Left lung (tissue), 10 donors: ENCODE results near the gene NKIRAS2. TPM values are rescaled to one million over a fixed set of nuclear protein-coding genes. Genes with fewer than 3 reads are reported as not detected.

Source experiments
- ATAC-seq: fragments of 200-7000 bp; cut with Tn5 transposase; one replicate; pipeline ENCODE4 v1.9.1; 2020; ENCODE audit warnings: moderate library complexity
- DNase-seq, 4 donors: peaks; one replicate each; pipeline ENCODE4 v3.0.0-alpha.2; 2013 to 2020
- H3K27ac ChIP-seq, 2 donors: fragments of 200-600 bp; sonication (generic) in 1 of 2; one replicate each; pipeline versions ENCODE4 v1.5.0 to v1.8.0; 2020 to 2021
- H3K27me3 ChIP-seq, 2 donors: fragments of 200-600 bp; sonication (generic) in 1 of 2; one replicate each; pipeline versions ENCODE4 v1.5.0 to v1.8.0; 2020 to 2021
- H3K36me3 ChIP-seq, 2 donors: fragments of 200-600 bp; sonication (generic) in 1 of 2; one replicate each; pipeline versions ENCODE4 v1.5.0 to v1.8.0; 2020 to 2021
- H3K4me1 ChIP-seq, 2 donors: fragments of 200-600 bp; one replicate each; pipeline ENCODE4 v1.8.0; 2021
- H3K4me3 ChIP-seq, 2 donors: fragments of 200-600 bp; sonication (generic) in 1 of 2; one replicate each; pipeline versions ENCODE4 v1.5.0 to v1.8.0; 2020 to 2021; ENCODE audit warnings: mild to moderate bottlenecking in 1 of 2
- H3K9me3 ChIP-seq, 2 donors: fragments of 200-600 bp; sonication (generic) in 1 of 2; one replicate each; pipeline versions ENCODE4 v1.5.0 to v1.8.0; 2020 to 2021
- intact Hi-C, 2 donors: fragments of 100-400 bp; cut with DNase I; formaldehyde crosslinking; loops; one replicate each; pipeline versions ENCODE4 v1.11.2 to v1.14.2; 2022
- polyA plus RNA-seq, 6 donors: library from polyadenylated mRNA; unstranded; fragments of 120-200 nt; gene quantifications; one replicate each; pipeline ENCODE4 v1.2.1, GENCODE V29; 2013; ENCODE audit not compliant: insufficient read length in 6 of 6
- total RNA-seq, 2 donors: library from RNA; stranded (reverse); fragmentation: NEBNext Ultra II Directional; extraction: Animal tissue kit (Norgen Biotek cat#: 25700); gene quantifications; one replicate each; pipeline ENCODE4 v1.2.1, GENCODE V29; 2021
- TF ChIP-seq, protein P1 (sequence below), 2 donors: fragments of 200-600 bp; sonication (generic) in 1 of 2; IDR thresholded peaks; one replicate each; pipeline versions ENCODE4 v1.5.0 to v1.8.0; 2021; ENCODE audit warnings: antibody characterized with exemption in 2 of 2
- donor health status: DM: no; HTN: yes; CAD: no.
- donor health status: DM: no; HTN: no; CAD: no.

NKIRAS2 gene
- total and polyA plus RNA-seq, 8 donors: 29.6 to 50.1 (median 45.3) TPM

DNA sequence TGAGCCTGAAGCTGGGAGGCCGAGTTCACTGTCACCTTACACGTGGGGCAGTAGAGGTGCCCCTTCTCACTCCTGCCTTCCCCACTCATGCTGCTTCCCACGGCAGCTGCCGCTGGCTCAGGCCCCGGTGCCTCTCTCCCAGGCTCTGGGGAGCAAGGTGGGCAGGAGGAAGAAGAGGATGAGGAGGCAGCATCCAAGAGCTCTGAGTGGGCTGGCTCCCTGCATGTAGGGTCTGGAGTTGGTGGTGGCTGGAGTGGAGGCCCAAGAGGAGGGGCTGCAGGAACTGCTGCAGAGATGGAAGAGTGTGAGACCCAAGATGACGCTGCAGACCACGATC, 8.9 kb downstream of the NKIRAS2 start:
- Histone ChIP-seq H3K27ac (no peak overlapping the region), H3K4me1 (peaks cover 15 to 27% of the 10 kb centered on the region in 2 donors), H3K9me3 (no peaks in the 10 kb centered on the region), H3K27me3 (no peaks in the 10 kb centered on the region), H3K36me3 (peaks cover 0 to 5% of the 10 kb centered on the region in 2 donors), H3K4me3 (no peak overlapping the region)
- TF ChIP-seq, protein P1, sequence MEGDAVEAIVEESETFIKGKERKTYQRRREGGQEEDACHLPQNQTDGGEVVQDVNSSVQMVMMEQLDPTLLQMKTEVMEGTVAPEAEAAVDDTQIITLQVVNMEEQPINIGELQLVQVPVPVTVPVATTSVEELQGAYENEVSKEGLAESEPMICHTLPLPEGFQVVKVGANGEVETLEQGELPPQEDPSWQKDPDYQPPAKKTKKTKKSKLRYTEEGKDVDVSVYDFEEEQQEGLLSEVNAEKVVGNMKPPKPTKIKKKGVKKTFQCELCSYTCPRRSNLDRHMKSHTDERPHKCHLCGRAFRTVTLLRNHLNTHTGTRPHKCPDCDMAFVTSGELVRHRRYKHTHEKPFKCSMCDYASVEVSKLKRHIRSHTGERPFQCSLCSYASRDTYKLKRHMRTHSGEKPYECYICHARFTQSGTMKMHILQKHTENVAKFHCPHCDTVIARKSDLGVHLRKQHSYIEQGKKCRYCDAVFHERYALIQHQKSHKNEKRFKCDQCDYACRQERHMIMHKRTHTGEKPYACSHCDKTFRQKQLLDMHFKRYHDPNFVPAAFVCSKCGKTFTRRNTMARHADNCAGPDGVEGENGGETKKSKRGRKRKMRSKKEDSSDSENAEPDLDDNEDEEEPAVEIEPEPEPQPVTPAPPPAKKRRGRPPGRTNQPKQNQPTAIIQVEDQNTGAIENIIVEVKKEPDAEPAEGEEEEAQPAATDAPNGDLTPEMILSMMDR (IDR thresholded peaks at IDR 0.05): no peak
- DNase-seq (no peak), ATAC-seq (no peak)
- intact Hi-C loops: loop anchor here in 1 of 2 donors (10.0 kb wide), 1 partner anchor 86 kb away; the partner anchor contains the start of gene DHX58

DNA sequence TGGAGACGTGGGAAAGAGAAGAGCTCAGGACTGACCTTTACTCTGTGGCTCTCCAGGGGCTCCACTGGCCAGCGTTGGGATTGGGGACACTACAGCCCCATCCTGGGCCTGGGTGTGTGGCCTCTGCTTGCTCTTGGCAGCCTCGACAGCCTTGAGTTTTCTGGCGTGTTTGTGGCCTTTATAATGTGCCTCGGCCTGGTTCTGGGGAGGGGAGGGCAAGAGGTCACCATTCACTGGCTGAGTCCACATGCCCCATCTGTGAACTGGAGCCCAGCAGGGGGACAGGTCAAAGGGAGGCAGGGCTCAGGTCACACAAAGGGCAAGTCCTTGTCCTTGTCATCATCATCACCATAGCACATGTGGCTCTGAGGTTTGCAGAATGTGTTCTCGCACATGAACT, 11.7 kb downstream of the NKIRAS2 start:
- H3K9me3 ChIP-seq: no peaks in the 10 kb centered on the region
- no peak overlapping the region for H3K4me3 ChIP-seq
- TF ChIP-seq, protein P1 (IDR thresholded peaks at IDR 0.05): no peak
- H3K36me3 ChIP-seq: no peaks in the 10 kb centered on the region
- H3K4me1 ChIP-seq: peaks cover 0 to 6% of the 10 kb centered on the region in 2 donors
- intact Hi-C loops: no loop called here
- no peak for ATAC-seq
- H3K27me3 ChIP-seq: no peaks in the 10 kb centered on the region
- no peak for DNase-seq
- H3K27ac ChIP-seq: no peak overlapping the region

DNA sequence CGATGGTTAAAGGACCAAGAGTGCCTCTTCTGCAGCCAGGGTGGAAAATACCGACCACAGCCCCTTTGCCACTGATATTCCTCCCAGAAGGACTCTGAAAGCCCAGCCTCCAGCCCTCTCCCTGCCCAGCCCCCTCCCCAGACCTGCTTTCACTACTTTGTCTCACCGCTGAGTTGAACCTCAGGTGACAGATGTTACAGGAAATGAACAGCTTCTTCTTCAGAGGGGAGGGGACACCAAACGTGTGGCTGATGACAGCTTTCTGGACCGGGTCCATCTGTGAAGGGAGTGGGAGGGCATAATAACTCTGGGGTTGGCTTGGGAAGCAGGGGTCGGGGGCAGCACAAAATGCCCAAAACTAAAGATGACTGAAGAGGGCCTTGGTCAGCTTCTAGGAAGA, 14.2 kb downstream of the NKIRAS2 start:
- H3K9me3 ChIP-seq: no peaks in the 10 kb centered on the region
- H3K27me3 ChIP-seq: peaks cover 0 to 3% of the 10 kb centered on the region in 2 donors
- intact Hi-C loops: no loop called here
- ATAC-seq: no peak
- no peaks in the 10 kb centered on the region for H3K4me1 ChIP-seq
- H3K4me3 ChIP-seq: no peak overlapping the region
- DNase-seq: no peak
- TF ChIP-seq, protein P1 (IDR thresholded peaks at IDR 0.05): no peak
- H3K36me3 ChIP-seq: no peaks in the 10 kb centered on the region
- H3K27ac ChIP-seq: no peak overlapping the region

DNA sequence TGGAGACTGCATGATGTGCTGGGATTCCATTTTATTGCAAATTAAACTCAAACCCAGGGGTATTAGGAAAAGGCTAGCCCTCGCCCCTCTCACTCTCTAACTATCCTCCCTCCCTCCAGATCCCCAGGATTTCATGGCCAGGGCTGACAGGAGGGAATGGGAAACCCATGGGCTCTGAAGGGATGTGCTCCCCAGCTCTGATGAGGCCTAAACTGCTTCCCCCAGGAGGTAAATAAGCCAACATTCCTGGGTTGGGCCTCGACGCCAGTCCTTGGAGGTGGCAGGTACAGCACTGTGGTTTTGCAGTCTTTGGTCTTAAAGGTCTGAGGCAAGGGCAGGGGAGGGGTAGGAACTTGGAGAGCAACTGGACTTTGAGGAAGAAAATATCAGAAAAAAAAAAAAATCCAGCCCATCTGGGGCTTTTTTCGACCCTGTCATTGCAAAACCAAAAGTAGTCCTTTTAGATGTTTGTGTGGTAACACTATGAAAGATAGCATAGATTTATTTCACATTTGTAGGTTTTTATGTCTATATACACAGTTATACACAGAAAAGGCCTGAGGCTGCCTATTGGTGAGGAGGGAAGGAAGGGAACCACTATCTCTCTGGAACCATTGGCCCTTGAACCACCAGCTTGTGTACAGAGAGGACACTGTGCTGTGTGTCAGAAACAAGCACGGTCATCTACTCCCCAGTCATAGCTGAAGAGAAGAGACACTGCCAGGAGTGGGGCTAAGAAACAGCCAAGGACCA, 18.5 kb downstream of the NKIRAS2 start:
- H3K9me3 ChIP-seq: no peaks in the 10 kb centered on the region
- H3K27ac ChIP-seq: no peak overlapping the region
- no peaks in the 10 kb centered on the region for H3K36me3 ChIP-seq
- no peak for ATAC-seq
- peaks cover 4 to 18% of the 10 kb centered on the region in 2 donors for H3K27me3 ChIP-seq
- TF ChIP-seq, protein P1 (IDR thresholded peaks at IDR 0.05): no peak
- no peak for DNase-seq
- intact Hi-C loops: no loop called here
- H3K4me1 ChIP-seq: peaks cover 4 to 8% of the 10 kb centered on the region in 2 donors
- no peak overlapping the region for H3K4me3 ChIP-seq

DNA sequence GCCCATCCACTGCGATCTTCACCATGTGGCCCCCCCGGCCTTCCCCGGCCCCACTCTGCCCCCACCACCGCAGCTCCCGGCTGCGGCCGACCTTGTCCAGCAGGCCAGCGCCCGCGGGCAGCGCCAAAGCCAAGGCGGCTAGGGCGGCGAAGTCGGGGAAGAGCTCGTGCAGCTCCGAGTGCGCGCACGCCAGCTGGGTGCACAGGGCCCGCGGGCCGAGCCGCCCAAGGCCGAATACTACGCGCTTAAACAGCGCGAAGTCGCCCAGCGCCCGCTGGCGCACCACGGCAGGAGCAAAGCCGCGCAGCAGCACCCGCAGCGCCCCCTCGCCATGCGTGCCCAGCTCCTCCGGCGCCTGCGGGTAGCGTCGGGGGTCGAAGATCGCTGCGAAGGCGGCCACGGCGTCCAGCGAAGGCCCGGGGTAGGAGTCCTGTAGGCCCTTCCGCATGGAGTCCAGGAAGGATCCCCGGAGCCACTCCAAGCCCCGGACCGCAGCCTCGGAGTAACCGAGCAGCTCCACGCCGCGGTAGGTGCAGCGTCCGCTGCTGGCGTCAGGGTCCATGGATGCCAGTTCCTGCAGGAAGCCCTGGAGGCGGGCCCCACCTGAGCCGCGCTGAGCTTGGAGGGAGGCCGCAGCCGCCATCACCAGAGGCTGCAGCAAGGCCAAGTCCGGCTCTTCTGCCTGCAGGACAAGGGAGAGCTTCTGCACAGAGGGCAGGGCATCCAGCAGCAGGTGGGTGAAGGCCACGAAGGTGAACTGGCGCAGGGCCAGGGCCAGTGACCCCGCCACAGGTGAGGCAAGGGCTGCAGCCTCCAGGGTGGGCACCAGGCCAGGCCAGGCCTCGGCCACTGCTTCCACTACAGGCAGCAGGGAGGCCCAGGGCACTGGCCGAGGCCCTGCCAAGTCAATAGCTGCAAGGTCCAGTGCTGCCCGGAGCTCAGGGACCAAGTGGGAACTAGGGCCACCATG, 20.2 kb downstream of the NKIRAS2 start:
- peaks cover 4 to 18% of the 10 kb centered on the region in 2 donors for H3K27me3 ChIP-seq
- TF ChIP-seq, protein P1 (IDR thresholded peaks at IDR 0.05): no peak
- H3K36me3 ChIP-seq: no peaks in the 10 kb centered on the region
- no peaks in the 10 kb centered on the region for H3K9me3 ChIP-seq
- intact Hi-C loops: no loop called here
- peak; percentile 21 for ATAC-seq
- H3K4me1 ChIP-seq: peaks cover 4 to 8% of the 10 kb centered on the region in 2 donors
- no peak overlapping the region for H3K27ac ChIP-seq
- H3K4me3 ChIP-seq: no peak overlapping the region
- peak in 1 of 4 donors; percentile 77 for DNase-seq
